Measurements from ENCODE around the gene NFATC2IP. TPM values are rescaled to one million over a fixed set of nuclear protein-coding genes. Genes with fewer than 3 reads are reported as not detected.

Gene NFATC2IP
- total RNA-seq, 1 donor from 2014 or later: 61.0 TPM

GRCh38 chr16:29012913-29013553, 62.3 kb downstream of the NFATC2IP start:
- Mint-ChIP-seq H3K4me1 (ENCODE audit: unreplicated experiment) (no peaks in the 10 kb centered on the region), H3K9me3 (ENCODE audit: unreplicated experiment) (no peaks in the 10 kb centered on the region), H3K27ac (ENCODE audit: unreplicated experiment) (no peak overlapping the region), H3K27me3 (ENCODE audit: unreplicated experiment) (peaks cover 5% of the 10 kb centered on the region), H3K4me3 (ENCODE audit: unreplicated experiment) (no peak overlapping the region), H3K36me3 (ENCODE audit: low read depth, unreplicated experiment) (no peaks in the 10 kb centered on the region)
- DNase-seq (ENCODE audit: low spot score): no peak
- TF ChIP-seq CTCF (IDR thresholded peaks at IDR 0.05; ENCODE audit: unreplicated experiment): no peak

GRCh38 chr16:29014561-29015069, 63.9 kb downstream of the NFATC2IP start:
- Mint-ChIP-seq H3K9me3 (ENCODE audit: unreplicated experiment) (no peaks in the 10 kb centered on the region), H3K4me1 (ENCODE audit: unreplicated experiment) (no peaks in the 10 kb centered on the region), H3K36me3 (ENCODE audit: low read depth, unreplicated experiment) (no peaks in the 10 kb centered on the region), H3K27me3 (ENCODE audit: unreplicated experiment) (peaks cover 5% of the 10 kb centered on the region), H3K4me3 (ENCODE audit: unreplicated experiment) (no peak overlapping the region), H3K27ac (ENCODE audit: unreplicated experiment) (no peak overlapping the region)
- TF ChIP-seq CTCF (IDR thresholded peaks at IDR 0.05; ENCODE audit: unreplicated experiment): no peak
- DNase-seq (ENCODE audit: low spot score): no peak

Other genes starting within 250 kb of the NFATC2IP start
- gene EIF3C, start 239.5 kb upstream of the NFATC2IP start, total RNA-seq (ENCODE audit: unreplicated experiment): 968 TPM
- 1.2 TPM for gene NPIPB9, start 199.2 kb upstream of the NFATC2IP start, total RNA-seq (ENCODE audit: unreplicated experiment)
- 184 TPM for gene ATXN2L, start 127.9 kb upstream of the NFATC2IP start, total RNA-seq (ENCODE audit: unreplicated experiment)
- gene TUFM, start 104.6 kb upstream of the NFATC2IP start, total RNA-seq (ENCODE audit: unreplicated experiment): 173 TPM
- 46.9 TPM for gene SH2B1, start 87.1 kb upstream of the NFATC2IP start, total RNA-seq (ENCODE audit: unreplicated experiment)
- gene ATP2A1, start 72.4 kb upstream of the NFATC2IP start, total RNA-seq (ENCODE audit: unreplicated experiment): 1.9 TPM
- gene RABEP2, start 25.7 kb upstream of the NFATC2IP start, total RNA-seq (ENCODE audit: unreplicated experiment): 16.0 TPM
- not detected for gene CD19, start 19.0 kb upstream of the NFATC2IP start, total RNA-seq (ENCODE audit: unreplicated experiment)
- 68.4 TPM for gene SPNS1, start 23.8 kb downstream of the NFATC2IP start, total RNA-seq (ENCODE audit: unreplicated experiment)
- gene LAT, start 34.1 kb downstream of the NFATC2IP start, total RNA-seq (ENCODE audit: unreplicated experiment): 5.4 TPM